HL-60 (cell line): ENCODE results near the gene LRMDA.

Experiments
- POLR2AphosphoS5 ChIP-seq: IDR thresholded peaks from 2 replicates; pipeline ENCODE4 v1.6.1; 2012; ENCODE audit warnings: low read depth
- TF ChIP-seq, protein P1 (sequence below): IDR thresholded peaks from one replicate; pipeline ENCODE4 v1.5.1; 2011; ENCODE audit warnings: low read length, control low read depth, inconsistent platforms; ENCODE audit not compliant: insufficient read depth

DNA sequence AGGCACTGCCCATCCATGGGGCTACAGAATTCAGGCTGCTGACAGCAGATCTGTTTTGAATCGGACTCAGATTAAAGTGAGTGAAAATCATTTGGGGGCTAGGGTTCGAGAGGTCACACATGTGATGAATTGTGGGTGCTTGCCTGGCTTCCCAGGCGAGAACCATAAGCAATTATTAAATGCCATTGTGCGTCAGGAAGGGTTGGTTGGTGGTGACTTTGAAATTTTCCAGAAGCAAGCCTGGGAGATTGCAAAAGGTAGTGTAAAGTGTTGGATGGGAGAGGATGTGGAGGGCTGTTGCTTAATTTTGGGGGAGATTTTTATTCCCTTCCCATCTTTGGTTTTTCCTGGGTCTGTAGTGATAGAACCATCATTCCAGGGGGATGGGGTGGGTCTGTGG lies 34.6 kb downstream of the LRMDA start:
- no peak for TF ChIP-seq POLR2AphosphoS5
- TF ChIP-seq, protein P1, sequence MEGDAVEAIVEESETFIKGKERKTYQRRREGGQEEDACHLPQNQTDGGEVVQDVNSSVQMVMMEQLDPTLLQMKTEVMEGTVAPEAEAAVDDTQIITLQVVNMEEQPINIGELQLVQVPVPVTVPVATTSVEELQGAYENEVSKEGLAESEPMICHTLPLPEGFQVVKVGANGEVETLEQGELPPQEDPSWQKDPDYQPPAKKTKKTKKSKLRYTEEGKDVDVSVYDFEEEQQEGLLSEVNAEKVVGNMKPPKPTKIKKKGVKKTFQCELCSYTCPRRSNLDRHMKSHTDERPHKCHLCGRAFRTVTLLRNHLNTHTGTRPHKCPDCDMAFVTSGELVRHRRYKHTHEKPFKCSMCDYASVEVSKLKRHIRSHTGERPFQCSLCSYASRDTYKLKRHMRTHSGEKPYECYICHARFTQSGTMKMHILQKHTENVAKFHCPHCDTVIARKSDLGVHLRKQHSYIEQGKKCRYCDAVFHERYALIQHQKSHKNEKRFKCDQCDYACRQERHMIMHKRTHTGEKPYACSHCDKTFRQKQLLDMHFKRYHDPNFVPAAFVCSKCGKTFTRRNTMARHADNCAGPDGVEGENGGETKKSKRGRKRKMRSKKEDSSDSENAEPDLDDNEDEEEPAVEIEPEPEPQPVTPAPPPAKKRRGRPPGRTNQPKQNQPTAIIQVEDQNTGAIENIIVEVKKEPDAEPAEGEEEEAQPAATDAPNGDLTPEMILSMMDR: no peak
